HG02642 (cell line): ENCODE data around the gene PRKD1.
"Not testable (repeated sequence)": the region's sequence is repeated elsewhere in the genome, so short reads cannot be mapped to it uniquely, and the experiment has no call there.

Source experiments
- ATAC-seq: cut with Tn5 transposase; IDR thresholded peaks from one replicate; pipeline ENCODE4 v1.9.1; 2021; ENCODE audit warnings: mild to moderate bottlenecking; ENCODE audit not compliant: unreplicated experiment, poor library complexity

The PRKD1 gene

DNA sequence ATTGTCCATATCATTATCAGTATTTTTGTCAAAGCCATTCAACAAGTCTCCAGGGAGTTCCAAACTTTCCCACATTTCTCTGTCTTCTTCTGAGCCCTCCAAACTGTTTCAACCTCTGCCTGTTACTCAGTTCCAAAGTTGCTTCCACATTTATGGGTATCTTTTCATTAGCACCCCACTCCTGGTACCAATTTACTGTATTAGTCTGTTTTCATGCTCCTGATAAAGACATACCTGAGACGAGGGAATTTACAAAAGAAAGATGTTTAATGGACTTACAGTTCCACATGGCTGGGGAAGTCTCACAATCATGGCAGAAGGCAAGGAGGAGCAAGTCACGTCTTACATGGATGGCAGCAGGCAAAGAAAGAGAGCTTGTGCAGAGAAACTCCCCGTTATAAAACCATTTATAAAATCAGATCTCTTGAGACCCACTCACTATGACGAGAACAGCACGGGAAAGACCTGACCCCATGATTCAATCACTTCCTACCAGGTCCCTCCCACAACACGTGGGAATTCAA lies 87.2 kb downstream of the PRKD1 start:
- not testable (repeated sequence) for ATAC-seq

DNA sequence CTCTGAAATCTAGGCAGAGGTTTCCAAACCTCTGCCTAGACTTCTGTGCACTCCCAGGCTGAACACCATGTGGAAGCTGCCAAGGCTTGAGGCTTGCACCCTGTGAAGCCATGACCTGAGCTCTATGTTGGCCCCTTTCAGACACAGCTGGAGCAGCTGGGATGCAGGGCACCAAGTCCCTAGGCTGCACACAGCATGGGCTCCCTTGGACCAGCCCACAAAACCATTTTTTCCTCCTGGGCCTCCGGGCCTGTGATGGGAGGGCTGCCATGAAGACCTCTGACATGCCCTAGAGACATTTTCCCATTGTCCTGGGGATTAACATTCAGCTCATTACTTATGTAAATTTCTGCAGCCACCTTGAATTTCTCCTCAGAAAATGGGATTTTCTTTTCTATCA lies 88.0 kb downstream of the PRKD1 start:
- ATAC-seq = not testable (repeated sequence)

DNA sequence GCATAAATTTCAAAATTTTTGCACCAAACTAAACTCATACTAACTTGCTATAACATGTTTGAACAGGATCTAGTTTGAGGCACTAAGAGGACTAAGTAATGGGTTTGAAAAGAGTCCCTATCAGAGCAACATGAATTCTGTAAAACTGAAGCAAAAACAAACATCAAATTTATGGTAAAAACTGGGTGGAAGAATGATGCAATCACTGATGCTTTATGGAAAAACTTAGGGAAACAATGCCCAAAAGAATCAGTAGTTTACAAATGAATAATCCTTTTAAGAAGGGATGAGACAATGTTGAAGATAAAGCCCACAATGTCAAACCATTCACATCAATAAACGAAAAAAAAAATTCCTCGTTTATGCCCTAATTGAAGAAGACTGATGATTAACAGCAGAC lies 88.9 kb downstream of the PRKD1 start:
- ATAC-seq = no peak

DNA sequence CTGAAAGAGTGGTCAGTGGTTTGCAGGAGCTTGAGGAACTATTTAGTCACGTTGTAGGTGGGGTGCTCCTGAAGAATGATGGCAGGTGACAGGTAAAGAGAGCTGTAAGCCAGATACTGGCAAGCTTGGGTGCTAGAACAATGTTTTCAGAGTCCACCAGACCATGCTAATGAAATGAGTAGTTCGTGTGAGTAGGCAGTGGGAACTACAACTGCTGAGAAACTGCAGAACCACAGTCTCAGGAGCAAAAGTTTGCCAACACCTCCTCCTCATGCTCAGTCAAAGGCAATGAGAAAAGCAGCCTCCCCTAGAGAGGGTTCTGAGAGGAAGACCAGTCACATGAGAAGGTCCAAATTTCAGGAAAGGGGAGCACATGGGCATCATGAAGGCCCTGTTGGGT lies 91.3 kb downstream of the PRKD1 start:
- ATAC-seq = no peak

DNA sequence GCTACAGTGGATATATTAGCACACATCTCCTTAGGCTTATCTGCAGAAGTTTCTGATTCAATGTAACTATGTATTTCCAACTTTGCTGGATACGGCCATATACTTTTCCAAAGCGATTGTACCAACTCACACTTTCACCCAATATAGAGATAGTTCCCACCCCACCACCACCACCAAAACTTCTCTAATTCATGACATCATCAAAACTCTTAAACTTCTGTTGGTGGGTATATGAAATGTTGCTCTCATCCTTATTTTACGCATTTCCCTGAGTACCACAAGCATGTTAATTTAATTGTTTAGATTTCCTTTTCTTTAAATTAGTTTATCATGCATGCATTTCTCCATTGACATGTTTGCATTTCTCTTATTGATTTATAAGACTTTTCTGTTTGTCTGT lies 95.6 kb downstream of the PRKD1 start:
- no peak for ATAC-seq

DNA sequence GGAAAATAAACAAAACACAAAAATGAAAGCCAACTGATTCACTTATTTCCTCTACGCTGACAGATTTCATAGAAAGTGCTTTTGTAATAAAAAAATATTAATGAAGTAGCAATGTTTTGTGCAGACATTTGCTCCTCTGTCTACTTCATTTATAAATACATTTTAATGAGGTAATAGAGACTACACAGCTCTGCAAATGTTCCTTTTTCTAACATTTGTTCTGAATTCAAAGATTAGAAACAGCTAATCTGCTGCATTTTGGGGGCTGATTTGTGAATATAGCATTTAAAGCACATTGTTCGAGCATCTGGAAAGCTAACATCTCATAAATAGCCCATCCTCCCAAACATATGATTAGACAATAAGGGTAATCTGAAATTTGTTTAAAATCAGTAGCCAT lies 97.8 kb downstream of the PRKD1 start:
- no peak for ATAC-seq

DNA sequence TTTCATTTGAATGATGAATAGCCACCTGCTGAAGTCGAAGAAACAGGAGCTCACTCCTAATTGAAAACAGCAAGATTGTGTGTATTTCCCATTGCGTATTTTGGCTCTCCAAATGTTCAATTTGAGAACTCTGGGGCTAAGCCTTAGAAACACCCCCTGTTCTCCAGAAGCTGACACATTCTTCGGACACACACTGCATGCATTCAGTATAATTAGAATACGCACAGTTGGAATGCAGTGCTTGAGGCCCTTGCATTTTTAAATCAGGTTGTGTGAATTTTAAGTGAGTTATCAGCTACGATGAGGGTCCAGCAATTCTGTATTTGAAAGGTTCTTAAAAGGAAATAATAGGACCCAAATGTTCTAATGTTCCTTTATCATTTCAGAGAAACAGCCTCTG lies 103.8 kb downstream of the PRKD1 start:
- no peak for ATAC-seq

DNA sequence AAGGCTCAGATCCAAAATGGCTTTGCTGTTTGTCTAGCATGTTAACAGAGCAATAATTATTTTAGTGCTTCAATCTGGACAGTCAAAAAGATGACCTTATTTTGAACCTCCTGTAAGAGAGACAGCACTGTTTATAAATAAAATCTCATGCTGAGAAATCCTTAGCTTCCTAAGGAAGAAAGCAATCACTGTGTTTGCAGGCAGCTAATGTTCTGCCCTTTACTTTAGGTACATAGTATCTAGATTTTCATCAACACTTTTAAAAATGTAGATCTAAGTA lies 105.3 kb downstream of the PRKD1 start:
- ATAC-seq = no peak

DNA sequence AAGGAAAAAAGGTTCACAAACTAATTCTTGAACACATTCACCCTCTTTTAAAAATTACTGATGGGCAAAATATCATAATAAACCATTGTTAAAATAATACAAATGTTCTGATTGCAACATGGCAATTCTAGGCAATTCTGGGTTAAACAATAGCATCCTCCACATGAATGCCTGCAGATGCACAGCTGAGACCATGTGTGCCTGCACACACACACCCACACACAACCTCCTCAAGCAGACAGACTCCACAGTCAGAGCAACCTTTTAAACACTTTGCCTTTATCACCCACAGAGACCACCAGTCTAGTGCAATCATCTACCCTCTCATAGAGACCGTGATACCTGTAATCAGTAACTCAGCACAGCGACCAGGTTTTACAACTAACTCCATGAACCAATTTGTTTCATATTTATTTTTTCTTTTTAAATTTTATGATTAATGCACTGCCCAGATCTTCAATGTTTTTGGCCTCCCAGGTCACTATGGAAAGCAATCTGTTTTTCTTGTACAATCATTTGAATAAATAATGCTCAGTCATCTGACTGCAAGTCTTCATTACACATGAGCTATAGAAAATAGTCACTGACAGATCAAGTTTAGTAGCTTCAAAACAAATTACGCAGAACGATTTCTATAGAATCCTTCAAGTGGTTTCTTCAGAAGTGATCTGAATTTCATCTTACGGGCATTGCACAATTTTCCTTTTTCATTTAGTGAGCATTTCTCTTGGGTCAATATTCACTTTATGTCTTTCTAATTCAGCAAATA lies 105.8 kb downstream of the PRKD1 start:
- ATAC-seq = no peak

DNA sequence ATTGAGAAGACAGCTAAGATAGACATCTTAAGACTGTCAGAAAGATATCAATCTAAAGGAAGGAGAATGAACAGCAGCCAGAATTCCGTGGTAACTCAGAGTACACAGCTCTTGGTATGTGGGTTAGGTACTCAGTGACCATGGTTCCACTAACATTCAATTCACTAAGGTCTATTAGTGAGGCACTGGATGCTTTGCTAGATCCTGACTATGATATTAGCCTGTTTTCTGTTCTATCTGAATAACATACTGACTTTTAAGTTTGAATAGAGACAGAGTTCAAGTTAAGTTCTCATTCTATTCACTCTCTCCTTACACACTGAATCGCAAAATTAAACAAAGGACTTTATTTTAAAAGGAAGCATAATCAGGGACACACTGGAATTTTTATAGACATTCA lies 106.4 kb downstream of the PRKD1 start:
- ATAC-seq = no peak

DNA sequence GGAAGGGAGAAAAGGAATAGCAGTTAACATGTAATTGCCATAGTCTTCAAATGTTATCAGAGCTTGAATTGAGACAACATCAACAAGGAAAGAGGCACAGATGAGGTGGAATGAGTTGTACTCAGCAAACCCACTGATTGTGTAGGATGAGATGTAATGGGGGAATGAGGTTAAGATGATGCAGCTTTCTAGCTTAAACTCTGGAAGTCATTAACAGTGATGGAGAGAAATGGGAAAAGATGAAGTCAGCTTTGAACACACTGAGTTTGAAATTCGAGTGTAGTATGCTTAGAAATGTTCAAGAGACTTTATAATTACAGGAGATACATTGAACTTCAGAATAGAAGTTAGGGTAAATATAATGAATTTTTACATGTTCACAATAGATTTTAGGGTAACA lies 106.9 kb downstream of the PRKD1 start:
- no peak for ATAC-seq

DNA sequence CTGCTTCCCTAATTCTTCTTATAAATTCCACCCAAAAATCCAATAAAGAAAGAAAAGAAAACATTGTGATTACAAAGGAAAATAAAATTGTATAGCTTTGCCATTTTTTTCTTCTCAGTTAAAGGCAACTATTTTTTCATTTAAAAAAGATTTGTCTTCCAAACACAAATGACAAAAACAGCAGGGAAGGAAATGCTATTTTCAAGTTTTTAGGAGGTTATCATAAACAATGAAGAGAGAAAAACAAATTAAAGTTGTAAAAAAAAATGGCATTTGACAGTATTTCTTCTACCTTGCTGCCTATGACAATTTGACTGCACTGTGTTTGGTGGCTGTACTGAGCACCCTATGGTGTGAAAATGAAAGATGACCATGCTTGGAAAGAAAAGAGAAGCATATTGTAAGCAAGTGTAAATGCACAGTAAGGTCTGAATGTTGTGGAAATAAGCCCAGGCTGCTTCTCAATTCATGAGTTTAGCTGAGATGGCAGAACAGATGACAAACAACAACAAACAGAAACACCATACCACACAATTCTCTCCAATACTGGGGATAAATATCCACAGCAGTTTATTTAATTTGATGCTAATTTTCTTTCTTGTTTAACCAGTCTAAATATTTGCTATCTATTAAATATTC lies 109.8 kb downstream of the PRKD1 start:
- ATAC-seq = no peak

DNA sequence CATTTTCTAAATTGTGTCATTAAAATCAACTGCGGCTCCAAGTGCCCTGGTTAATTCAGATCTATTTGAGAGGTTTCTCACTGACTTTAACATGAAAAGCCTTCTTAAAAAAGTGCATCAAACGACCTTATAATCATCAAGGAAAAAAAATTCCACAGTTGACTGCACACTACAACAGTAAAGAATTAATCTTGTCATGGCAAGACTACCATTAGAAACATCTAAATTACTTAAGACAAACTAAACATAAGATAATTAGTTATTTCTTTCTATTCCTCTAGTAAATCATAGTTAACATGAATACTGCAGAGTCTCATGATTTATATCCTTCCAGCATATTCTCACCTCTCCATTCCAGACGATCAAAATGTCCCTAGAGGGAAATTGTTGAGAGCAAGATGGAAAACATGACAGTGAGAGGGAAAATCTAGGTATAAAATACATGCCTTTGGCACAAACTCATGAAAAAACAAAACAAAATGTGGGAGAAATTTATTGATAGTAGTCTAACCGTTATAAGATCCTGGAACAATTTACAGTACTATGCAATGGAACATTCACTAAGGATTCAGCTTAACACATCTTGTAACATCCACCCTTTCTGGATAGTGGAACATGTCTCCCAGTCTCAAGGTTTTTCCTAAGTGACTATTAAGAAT lies 112.5 kb downstream of the PRKD1 start:
- no peak for ATAC-seq

DNA sequence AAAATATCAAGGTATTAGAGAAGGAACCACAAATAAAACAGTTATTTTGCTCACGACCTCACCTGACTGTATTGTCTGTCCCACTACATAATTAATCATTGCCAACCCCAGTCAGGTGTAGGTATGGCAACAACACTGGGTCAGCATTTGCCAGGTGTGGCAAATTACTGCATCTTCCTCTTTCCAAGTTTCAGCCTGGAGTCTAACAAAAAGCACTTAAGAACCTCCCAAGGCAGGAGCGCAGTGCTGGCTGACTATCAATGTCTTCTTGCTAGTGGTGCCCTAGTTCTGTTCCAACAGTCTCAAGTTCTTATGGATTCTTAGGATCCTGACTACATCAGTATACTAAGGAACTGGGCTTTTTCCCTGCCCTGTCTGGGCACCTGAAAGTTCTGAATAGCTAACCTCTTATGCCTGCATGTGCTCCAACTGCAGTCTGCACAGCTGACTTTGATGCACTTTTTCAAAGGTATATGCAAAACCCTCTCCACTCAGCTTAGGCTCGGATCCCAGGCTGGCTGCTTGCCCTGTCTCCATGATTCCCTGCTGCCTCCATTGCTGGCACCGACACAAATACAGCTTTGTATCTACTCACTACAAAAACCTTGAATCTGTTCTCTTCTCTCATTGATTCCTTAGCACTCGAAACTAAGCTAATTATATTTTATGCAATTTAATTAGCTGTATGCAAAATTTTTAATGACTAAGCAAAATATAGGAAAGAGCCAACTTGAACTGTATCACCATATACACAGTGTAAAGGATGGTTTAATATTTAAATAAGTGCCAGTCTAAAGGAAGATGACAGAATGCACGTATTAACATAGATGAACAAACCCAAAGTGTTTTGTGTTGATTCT lies 113.3 kb downstream of the PRKD1 start:
- ATAC-seq = no peak

DNA sequence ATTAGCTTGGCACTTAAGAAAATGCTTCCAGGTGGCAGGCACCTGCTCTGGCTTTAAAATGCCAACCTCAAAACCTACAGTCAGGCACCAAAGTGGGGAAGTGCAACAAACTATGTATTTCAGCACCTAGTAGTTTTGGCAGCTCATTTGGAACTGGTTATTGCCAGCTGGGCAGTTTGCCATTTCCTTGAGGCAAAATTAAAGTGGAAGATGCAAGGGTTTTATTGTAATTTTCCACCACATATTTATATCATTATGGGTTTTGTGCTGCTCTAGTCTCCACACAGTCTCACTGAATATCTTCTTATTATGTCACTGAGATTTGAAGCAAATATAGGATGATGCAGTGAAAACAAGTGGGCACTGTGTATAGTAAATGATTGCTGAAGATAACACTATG lies 117.0 kb downstream of the PRKD1 start:
- no peak for ATAC-seq

DNA sequence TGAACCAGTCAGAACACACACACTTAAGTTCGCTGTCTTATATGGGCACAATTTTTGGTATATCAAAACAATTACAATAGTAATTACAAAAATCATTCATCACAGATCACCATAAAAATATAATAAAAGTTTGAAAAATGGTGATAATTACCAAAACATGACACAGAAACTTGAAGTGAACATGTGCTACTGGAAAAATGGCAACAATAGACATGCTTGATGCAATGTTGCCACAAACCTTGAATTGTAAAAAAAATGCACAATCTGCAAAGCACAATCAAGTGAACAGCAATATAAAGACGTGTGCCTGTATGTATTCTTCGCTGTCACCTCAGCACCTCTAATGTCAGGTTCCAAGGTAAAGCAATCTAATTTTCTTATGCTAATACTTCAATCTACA lies 117.6 kb downstream of the PRKD1 start:
- ATAC-seq = no peak

DNA sequence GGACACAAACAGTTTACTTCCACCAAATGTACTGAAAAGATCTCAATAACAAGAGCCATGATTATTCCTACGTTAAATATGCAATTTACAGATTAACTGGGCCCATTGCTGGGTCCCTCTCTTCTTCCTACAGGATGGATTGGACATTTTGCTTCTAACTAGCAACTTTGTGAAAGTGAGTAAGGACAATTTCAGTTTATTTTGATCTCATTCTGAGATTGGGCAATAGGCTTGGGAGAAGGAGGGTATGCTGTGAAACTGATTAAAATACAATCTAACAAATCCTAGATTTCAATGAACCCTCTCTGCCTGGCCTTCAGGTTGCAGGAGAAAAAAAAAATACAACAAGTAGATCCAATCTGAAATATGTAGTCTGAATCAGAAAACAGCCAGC lies 121.5 kb downstream of the PRKD1 start:
- ATAC-seq = no peak

DNA sequence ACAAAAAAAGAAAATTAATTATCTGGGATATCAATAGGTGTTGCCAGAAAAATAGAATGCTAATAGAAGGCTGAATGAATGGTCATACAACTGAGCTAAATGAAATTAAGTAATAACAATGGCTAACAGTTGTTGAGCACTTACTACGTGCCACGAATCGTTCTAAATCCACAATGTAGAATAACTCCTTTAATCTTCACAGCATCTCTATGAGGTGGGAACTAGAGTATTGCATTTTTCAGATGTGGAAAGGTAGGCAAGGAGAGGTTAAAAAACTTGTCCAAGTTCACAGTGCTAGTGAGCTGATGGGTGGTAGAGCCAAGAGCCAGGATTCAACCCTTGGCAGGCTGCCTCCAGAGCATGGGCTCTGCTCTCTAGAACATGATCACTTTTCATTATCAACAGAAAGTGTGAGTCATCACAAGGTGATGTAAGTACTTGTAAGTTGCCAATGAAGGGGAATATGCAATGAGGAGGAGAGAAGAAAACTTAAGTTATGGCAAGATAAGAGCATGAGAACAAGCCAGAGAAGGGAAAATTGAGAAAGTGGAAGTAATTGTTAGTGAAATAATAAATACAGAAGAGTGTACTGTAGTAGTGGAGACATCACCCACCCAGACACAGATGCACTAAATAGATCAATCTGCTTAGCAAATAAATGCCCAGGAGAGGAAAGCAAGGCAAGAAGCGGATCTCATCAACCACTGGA lies 122.1 kb downstream of the PRKD1 start:
- ATAC-seq = no peak

DNA sequence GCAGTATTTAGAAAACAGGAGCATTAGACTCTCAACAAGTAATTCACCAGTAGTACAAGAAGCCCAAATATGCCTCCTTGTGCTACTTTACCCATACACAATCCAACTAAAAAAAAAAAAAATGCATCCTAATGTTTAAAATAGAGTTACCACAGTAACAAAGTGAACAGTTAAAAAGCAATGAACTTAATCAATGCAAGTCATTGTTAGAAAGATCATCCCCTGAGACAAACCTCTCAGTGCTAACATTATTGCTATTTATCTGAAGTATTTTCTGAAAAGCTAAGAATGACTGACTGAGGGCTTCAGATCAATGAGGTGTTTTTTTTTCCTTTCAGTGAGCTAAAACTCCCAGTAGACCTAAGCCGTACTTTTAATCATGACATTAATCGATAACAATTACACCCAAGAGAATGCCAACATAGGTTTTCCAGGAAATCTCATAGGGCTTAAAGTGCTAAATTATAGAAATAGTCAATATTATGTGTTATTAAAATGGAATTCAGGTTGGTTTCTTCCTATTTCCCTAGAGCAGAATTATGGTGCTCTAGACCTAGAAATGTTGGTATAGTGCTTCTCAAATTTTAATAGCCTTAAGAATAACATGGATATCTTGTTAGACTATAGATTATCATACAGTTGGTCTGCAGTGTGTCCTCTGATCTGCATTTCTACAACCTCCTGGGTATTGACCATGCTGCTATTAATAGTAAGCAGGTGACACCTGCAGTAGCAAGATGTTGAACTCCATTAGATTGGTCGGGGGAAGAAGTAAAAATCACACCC lies 123.0 kb downstream of the PRKD1 start:
- no peak for ATAC-seq
